GM12878 (cell line): ENCODE measurements around the gene DUSP8. TPM values are rescaled to one million over a fixed set of nuclear protein-coding genes. Genes with fewer than 3 reads are reported as not detected.

ENCODE experiments used
- ATAC-seq: fragments of 200-7000 bp; cut with Tn5 transposase; 3 replicates; pipeline ENCODE4 v1.9.1; 2020; ENCODE audit warnings: mild to moderate bottlenecking, moderate library complexity
- BruUV-seq: library from RNA; stranded (reverse); fragments of 400-500 nt; replicated peaks from 2 replicates; lab custom pipeline; 2021; lab: Mats Ljungman, UMichigan
- CTCF ChIA-PET: fragments of 300-600 bp; sonication (Branson Sonifier 250); formaldehyde crosslinking; extraction: SDS; loops from one replicate; lab custom pipeline; 2021; ENCODE audit warnings: inconsistent platforms; lab: Yijun Ruan, JAX
- POLR2A ChIA-PET: fragments of 350-600 bp; formaldehyde crosslinking; extraction: SDS; loops from one replicate; lab custom pipeline; 2021; ENCODE audit warnings: inconsistent platforms; lab: Charles Lee
- RAD21 ChIA-PET: fragments of 300-600 bp; sonication (Branson Sonifier 250); formaldehyde crosslinking; loops from one replicate; lab custom pipeline; 2023; ENCODE audit warnings: antibody characterized with exemption; ENCODE audit not compliant: unreplicated experiment; lab: Charles Lee
- SMC1A ChIA-PET: fragments of 300-600 bp; sonication (Branson Sonifier 250); formaldehyde crosslinking; loops from one replicate; lab custom pipeline; 2023; ENCODE audit not compliant: unreplicated experiment, uncharacterized antibody; lab: Charles Lee
- DNase-seq: peaks from one replicate; pipeline ENCODE4 v3.0.0-alpha.2; 2011; ENCODE audit warnings: low read depth, low spot score
- FAIRE-seq: peaks from 3 replicates; lab custom pipeline; 2011; peaks lifted over from hg19 to GRCh38; lab: Jason Lieb, UNC
- H2AFZ ChIP-seq: 2 replicates; pipeline ENCODE4 v1.6.0; 2011; ENCODE audit warnings: low read depth, low read length, control low read depth; ENCODE audit not compliant: control insufficient read depth
- H3K27ac ChIP-seq: 2 replicates; pipeline ENCODE4 v1.5.1; 2011; ENCODE audit warnings: control low read depth; ENCODE audit not compliant: control insufficient read depth, insufficient read depth
- H3K27me3 ChIP-seq, 2 experiments: replicated peaks in 1 of 2; 2 replicates each; pipeline versions ENCODE4 v1.6.0 to v1.6.1; 2011; ENCODE audit warnings: low read length in 1 of 2; ENCODE audit not compliant: control insufficient read depth in 2 of 2, insufficient read depth in 2 of 2
- H3K36me3 ChIP-seq, 2 experiments: 2 replicates each; pipeline ENCODE4 v1.5.1; 2011; ENCODE audit warnings: low read length in 1 of 2; ENCODE audit not compliant: control insufficient read depth in 2 of 2, insufficient read depth in 2 of 2
- H3K4me1 ChIP-seq: 2 replicates; pipeline ENCODE4 v1.6.1; 2011; ENCODE audit warnings: mild to moderate bottlenecking, low read length, moderate library complexity, mixed read lengths; ENCODE audit not compliant: control insufficient read depth, insufficient read depth
- H3K4me2 ChIP-seq: 2 replicates; pipeline ENCODE4 v1.6.0; 2011; ENCODE audit warnings: control low read depth; ENCODE audit not compliant: control insufficient read depth, insufficient read depth
- H3K4me3 ChIP-seq: fragments of 200-600 bp; sonication (generic); 2 replicates; pipeline ENCODE4 v1.5.1; 2016
- H3K79me2 ChIP-seq: 2 replicates; pipeline ENCODE4 v1.6.0; 2011; ENCODE audit warnings: low read length; ENCODE audit not compliant: control insufficient read depth, insufficient read depth
- H3K9ac ChIP-seq: 2 replicates; pipeline ENCODE4 v1.8.0; 2011; ENCODE audit warnings: low read length, control low read depth, mixed read lengths; ENCODE audit not compliant: control insufficient read depth, insufficient read depth
- H3K9me3 ChIP-seq: replicated peaks from 3 replicates; pipeline ENCODE4 v1.5.1; 2011; ENCODE audit warnings: mild to moderate bottlenecking, low read length; ENCODE audit not compliant: control insufficient read depth, insufficient read depth
- H4K20me1 ChIP-seq: 2 replicates; pipeline ENCODE4 v1.6.0; 2011; ENCODE audit not compliant: control insufficient read depth, insufficient read depth
- ASH2L ChIP-seq: fragments of 300-600, 200-600 bp; sonication (generic); IDR thresholded peaks from 2 replicates; pipeline ENCODE4 v1.6.1; 2017; ENCODE audit warnings: low read depth, mild to moderate bottlenecking, borderline replicate concordance
- ATF2 ChIP-seq: IDR thresholded peaks from 2 replicates; pipeline ENCODE4 v1.6.1; 2012; ENCODE audit warnings: low read length, inconsistent platforms
- BCLAF1 ChIP-seq: fragments of 450-650 bp; IDR thresholded peaks from 2 replicates; pipeline ENCODE4 v1.6.1; 2017; ENCODE audit warnings: antibody characterized with exemption, mild to moderate bottlenecking, moderate library complexity
- CTCF ChIP-seq, 3 experiments: IDR thresholded peaks in 2 of 3; conservative IDR thresholded peaks in 1 of 3; 2 replicates each; pipeline ENCODE4 v1.5.1; 2011; ENCODE audit warnings: low read depth in 3 of 3, low read length in 3 of 3, mild to moderate bottlenecking in 3 of 3, control low read depth in 2 of 3, moderate library complexity in 2 of 3, inconsistent platforms in 1 of 3, mixed read lengths in 1 of 3; ENCODE audit not compliant: control insufficient read depth in 2 of 3, insufficient read depth in 1 of 3; ENCODE audit errors: extremely low read depth in 1 of 3
- EP300 ChIP-seq, 2 experiments: fragments of 150-350 bp in 1 of 2; IDR thresholded peaks; 2 replicates each; pipeline ENCODE4 v1.6.1; 2011 to 2012; ENCODE audit warnings: low read depth in 2 of 2, low read length in 2 of 2, borderline replicate concordance in 1 of 2, improper control_type of control experiment in 1 of 2, inconsistent platforms in 1 of 2; ENCODE audit not compliant: control insufficient read depth in 1 of 2
- ESRRA ChIP-seq: IDR thresholded peaks from 2 replicates; pipeline ENCODE4 v1.6.1; 2012; ENCODE audit warnings: mild to moderate bottlenecking, low read length, improper control_type of control experiment
- KDM1A ChIP-seq: fragments of 200-600 bp; sonication (generic); IDR thresholded peaks from 2 replicates; pipeline ENCODE4 v1.6.1; 2016; ENCODE audit warnings: borderline replicate concordance
- KLF5 ChIP-seq: fragments of 450-650 bp; IDR thresholded peaks from 2 replicates; pipeline ENCODE4 v1.6.1; 2014; ENCODE audit warnings: mild to moderate bottlenecking; ENCODE audit not compliant: partially characterized antibody
- POLR2AphosphoS2 ChIP-seq: IDR thresholded peaks from 2 replicates; pipeline ENCODE4 v1.6.1; 2011; ENCODE audit warnings: low read depth, mild to moderate bottlenecking, low read length, improper control_type of control experiment, moderate library complexity
- SMC3 ChIP-seq: IDR thresholded peaks from 2 replicates; pipeline ENCODE4 v1.6.1; 2011; ENCODE audit warnings: low read length, improper control_type of control experiment, borderline replicate concordance
- TCF12 ChIP-seq: IDR thresholded peaks from 2 replicates; pipeline ENCODE4 v1.6.1; 2011; ENCODE audit warnings: low read depth, mild to moderate bottlenecking, low read length
- WRNIP1 ChIP-seq: IDR thresholded peaks from 2 replicates; pipeline ENCODE4 v1.6.1; 2011; ENCODE audit warnings: low read depth, low read length, improper control_type of control experiment, borderline replicate concordance
- WGBS: methylation state at CpG from one replicate; pipeline ENCODE4 v1.1.6; 2016; ENCODE audit warnings: low lambda C conversion rate; ENCODE audit not compliant: insufficient replicate concordance, insufficient coverage; ENCODE audit errors: missing lambda C conversion rate; 5-methylcytosine and 5-hydroxymethylcytosine counted together
- in situ Hi-C: fragments of 300-500 bp; cut with MboI; formaldehyde crosslinking; loops from 9 replicates; pipeline ENCODE4 v1.14.3; 2018; ENCODE audit warnings: mixed read lengths
- intact Hi-C: fragments of 100-400 bp; cut with micrococcal nuclease; formaldehyde crosslinking; loops from one replicate; pipeline ENCODE4 v1.14.2; 2022; ENCODE audit not compliant: unreplicated experiment
- polyA plus RNA-seq, 11 experiments: library from polyadenylated mRNA; depleted of rRNA in 4 of 11; unstranded in 6 of 11; stranded (reverse) in 5 of 11; fragments of >200 nt; fragmentation: Nextera tagmentation in 4 of 11; fragmentation: Illumina TruSeq in 1 of 11; extraction: Ambion mirVana in 4 of 11; extraction: Trizol in 1 of 11; gene quantifications; 1 replicate in 1 of 11; 2 replicates in 10 of 11; pipeline versions ENCODE4 v1.2.1 to v1.2.3, GENCODE V29; 2011 to 2016; ENCODE audit warnings: inconsistent platforms in 2 of 11, missing spikeins in 2 of 11, low read depth in 1 of 11
- total RNA-seq, 4 experiments: library from RNA; depleted of rRNA in 3 of 4; stranded (reverse); fragments of >200 nt in 3 of 4; fragmentation: Illumina TruSeq in 1 of 4; extraction: Trizol in 1 of 4; gene quantifications; 2 replicates each; pipeline versions ENCODE4 v1.2.1 to v1.2.3, GENCODE V29; 2013 to 2021

The DUSP8 gene
- total and polyA plus RNA-seq, 10 of the 15 experiments (the other 5 are each of a cell fraction or from before 2014, with no cell fraction given) = 0.04 to 1.7 (median 0.26) TPM; not detected in 6

- TF ChIP-seq BCLAF1 (no peak), WRNIP1 (no peak), KLF5 (no peak), ASH2L (no peak), TCF12 (no peak)
These were observed 56.7 kb downstream of the DUSP8 start (continued) for GRCh38 chr11:1515082-1516060.

- ChIA-PET POLR2A (no interaction called here), SMC1A (interaction anchor here (0.9 to 1.8 kb wide), 2 partner anchors 10 to 60 kb away, joined by 3 to 7 read pairs; no protein-coding TSS in a partner anchor), CTCF (interaction anchor here (0.6 to 1.6 kb wide), 7 partner anchors 9 to 312 kb away, joined by 3 to 7 read pairs (median 5); no protein-coding TSS in a partner anchor), RAD21 (interaction anchor here (0.6 to 1.6 kb wide), 3 partner anchors 59 to 312 kb away, joined by 3 to 4 read pairs (median 3); no protein-coding TSS in a partner anchor)
- H3K79me2 ChIP-seq = peaks cover 5% of the 10 kb centered on the region
- H3K4me1 ChIP-seq = no peaks in the 10 kb centered on the region
- H3K27me3 ChIP-seq = no peaks in the 10 kb centered on the region
- FAIRE-seq (no peak), DNase-seq (no peak), ATAC-seq (no peak)
- no TSS peak for BruUV-seq
- no peaks in the 10 kb centered on the region for H3K36me3 ChIP-seq
- WGBS = 81% methylated on average over 30 of the region's 31 CpGs
- no peak overlapping the region for H3K4me2 ChIP-seq
- no peak overlapping the region for H3K9ac ChIP-seq
- no peak overlapping the region for H2AFZ ChIP-seq
- H4K20me1 ChIP-seq = no peaks in the 10 kb centered on the region; the same call in 1 of the 2 replicates
- intact Hi-C loops (loop anchor here (1.0 to 2.0 kb wide), 2 partner anchors 62 to 311 kb away; no protein-coding TSS in a partner anchor), in situ Hi-C loops (no loop called here)
- H3K9me3 ChIP-seq = no peaks in the 10 kb centered on the region
- no peak overlapping the region for H3K27ac ChIP-seq
- H3K4me3 ChIP-seq = no peak overlapping the region
- TF ChIP-seq EP300 (IDR thresholded peaks at IDR 0.05; ENCODE audit: borderline replicate concordance in 1 of 2, control insufficient read depth in 1 of 2, low read depth in 2 of 2, low read length in 2 of 2) = no peak
- TF ChIP-seq KDM1A = no peak
- TF ChIP-seq ATF2 = no peak
- TF ChIP-seq SMC3 = no peak
- TF ChIP-seq POLR2AphosphoS2 = no peak
- TF ChIP-seq CTCF (IDR thresholded peaks at IDR 0.05 in 2 of 3, conservative IDR thresholded peaks at IDR 0.05 in 1 of 3; ENCODE audit: control insufficient read depth in 2 of 3, extremely low read depth in 1 of 3, insufficient read depth in 1 of 3, low read depth in 3 of 3, low read length in 3 of 3) = no peak
- TF ChIP-seq ESRRA = no peak
These were observed 57.6 kb downstream of the DUSP8 start for GRCh38 chr11:1514336-1515061.
